HG02588 (cell line): ENCODE data around the gene B3GAT1.

Experiments used
- ATAC-seq: cut with Tn5 transposase; IDR thresholded peaks from one replicate; pipeline ENCODE4 v1.9.1; 2021; ENCODE audit warnings: mild to moderate bottlenecking, moderate library complexity; ENCODE audit not compliant: unreplicated experiment

The B3GAT1 gene

GRCh38 chr11:134413043-134413825, 1.2 kb upstream of the B3GAT1 start:
- ATAC-seq = no peak

DNA sequence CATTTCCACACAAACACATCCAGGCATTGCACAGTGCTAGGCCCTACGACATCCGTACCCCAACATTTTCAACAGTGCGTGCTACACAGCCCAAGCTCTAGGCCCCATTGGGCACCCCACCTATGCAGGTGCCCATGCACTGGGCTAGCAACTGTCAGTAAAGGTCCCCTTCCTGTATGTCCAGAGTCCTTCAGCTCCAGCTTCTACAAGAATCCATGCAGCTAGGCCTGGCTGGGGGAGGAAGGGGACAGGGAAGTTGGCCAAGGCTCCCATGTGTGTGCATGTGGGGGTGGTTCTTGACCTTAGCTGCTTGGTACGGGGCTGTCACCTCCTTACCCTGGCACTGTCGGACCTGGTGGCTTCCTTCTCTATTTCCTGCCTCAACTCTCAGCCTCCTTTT, 1.3 kb downstream of the B3GAT1 start:
- no peak for ATAC-seq

DNA sequence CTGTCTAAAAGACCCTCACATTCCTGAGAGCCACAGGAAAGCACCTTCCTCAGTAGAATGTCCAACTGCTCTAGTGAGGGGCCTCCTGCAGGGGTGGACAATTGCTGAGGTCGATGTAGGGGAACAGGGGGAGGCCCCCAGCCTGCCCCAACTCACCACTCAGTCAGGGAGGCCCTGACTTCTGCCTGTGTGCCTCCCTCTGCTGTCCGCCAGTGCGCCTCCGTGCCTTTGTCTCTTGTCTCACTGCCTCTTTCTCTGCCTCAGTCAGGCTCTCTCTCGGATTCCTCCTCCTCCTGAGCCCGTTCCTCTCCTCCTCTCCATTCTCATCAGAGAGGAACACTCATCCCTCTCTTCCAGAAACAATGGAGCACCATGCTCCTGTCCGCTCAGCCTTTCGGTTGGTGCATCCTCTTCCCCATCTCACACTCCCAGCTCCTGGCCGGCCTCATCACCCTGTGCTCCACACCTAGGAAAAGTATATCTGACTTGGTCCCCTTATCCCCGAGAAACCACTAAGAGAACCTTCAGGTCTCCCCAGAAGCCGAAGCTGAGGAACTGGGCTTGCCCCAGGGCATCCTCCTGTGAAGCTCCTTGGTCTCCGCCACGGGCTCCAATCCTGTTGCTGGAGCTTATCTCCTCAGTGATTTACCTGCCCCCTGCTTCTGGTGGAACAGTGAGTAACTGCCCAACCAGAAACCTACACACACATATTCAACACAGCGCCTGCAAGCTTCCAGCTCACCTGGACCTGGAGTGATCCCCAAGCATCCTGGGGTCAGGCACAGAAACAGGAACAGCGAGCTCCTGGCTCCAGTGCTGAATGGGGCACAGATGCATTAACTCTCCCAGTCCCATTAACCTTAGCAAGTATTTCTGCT, 2.3 kb downstream of the B3GAT1 start:
- ATAC-seq = no peak

- ATAC-seq = no peak
These were observed 4.1 kb downstream of the B3GAT1 start for GRCh38 chr11:134407923-134408322.

DNA sequence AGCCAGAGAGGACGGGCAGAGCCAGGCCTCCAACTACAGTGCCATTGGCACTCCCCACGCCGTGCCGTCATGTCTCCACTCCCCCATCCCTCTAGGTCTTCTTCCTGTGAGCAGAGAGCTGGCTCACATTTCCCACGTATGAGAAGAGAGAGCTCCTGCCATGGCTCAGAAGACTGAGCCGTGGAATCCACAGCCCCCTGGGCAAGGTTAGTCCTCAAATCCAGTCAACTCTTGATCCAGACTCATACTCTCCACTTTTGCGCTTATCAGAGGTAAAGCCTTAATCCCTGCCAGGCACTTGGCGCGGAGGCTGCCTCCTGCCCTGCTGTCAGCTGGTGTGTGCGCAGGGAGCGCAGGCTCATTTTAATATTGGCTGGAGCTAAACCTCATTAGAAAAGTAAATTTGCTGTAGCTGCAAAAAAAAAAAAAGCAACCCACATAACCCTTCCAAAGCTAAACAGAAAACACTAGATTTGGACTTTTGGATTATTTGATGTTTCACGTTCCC, 4.7 kb downstream of the B3GAT1 start:
- ATAC-seq = no peak

GRCh38 chr11:134406264-134407185, 5.5 kb downstream of the B3GAT1 start:
- ATAC-seq = no peak

DNA sequence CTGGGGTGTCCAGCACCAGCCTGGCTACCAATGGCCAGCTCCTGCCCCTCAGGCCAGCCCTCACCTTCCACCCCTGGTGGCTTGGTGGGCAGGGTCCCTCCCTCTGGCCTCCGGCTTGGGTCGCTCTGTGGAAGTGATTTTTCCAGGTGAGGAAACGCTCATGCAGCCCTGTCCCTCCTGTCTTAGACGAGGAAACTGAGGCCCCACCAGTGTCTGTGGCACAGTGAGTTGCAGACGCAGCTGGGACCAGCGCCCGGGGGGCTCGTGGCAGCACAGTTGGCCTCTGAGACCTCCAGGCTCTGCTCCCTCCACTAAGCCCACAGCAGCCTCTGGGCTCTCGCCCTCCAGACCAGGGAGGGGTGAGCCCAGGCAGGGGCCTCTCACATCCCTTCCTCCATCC, 6.2 kb downstream of the B3GAT1 start:
- no peak for ATAC-seq

- ATAC-seq = no peak
These were observed 6.6 kb downstream of the B3GAT1 start for GRCh38 chr11:134405436-134405835.

DNA sequence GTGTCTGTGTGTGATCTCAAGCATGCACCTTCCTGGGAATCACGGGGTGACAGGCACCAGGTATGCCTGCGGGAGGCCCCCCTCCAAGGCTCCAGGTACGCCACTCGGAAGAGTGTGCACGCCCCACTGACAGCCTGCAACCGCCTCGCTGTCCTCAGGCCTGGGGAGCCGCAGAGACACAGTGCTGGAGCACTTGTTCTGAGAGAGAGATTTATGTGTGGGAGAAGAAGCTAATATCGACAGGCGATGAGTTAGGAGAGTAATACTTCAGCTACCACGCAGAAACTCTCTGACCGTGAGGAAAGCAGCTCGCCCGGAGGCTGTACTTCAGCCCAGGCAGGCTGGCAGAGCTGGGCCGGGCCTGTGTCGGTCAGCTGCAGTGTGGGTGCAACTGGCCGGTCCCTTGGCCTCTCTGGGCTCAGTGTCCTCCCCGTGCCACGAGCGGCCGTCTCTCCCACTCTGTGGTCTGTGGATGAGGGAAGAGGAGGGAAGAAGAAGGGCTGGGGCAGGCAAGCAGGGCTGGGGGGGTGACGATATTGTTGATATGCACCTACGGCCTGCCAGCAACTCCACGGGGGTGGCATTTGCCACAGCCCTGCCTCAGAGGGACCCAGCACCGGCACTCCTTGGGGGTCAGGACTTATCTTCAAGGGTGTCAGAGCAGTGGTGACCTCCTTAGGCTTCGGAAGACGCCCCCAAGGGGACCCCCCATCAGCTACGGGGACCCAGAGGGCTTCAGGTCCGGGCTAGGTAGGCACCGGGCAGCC, 7.3 kb downstream of the B3GAT1 start:
- no peak for ATAC-seq

- no peak for ATAC-seq
These were observed 9.1 kb downstream of the B3GAT1 start for GRCh38 chr11:134402910-134403309.

GRCh38 chr11:134401825-134402809, 9.9 kb downstream of the B3GAT1 start:
- ATAC-seq = no peak

DNA sequence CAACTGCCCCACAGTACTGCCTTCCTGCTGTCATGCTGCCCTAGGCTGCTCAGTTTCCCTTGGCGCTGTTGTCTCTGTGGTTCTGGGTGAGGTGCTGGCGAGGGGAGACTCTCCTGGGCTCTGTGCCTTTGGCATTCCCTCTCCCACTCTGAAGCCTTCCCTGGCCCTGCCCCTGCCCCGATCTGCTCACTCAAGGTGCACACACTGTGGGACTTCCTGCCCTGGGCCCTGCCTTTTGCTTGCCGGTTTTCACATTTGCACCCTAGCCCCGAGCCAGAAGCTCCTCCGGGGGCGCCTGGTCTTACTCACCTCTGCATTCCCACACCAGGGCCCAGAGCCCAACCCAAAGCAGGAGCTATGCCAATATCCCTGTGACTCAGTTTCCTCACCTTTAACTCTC, 12.0 kb downstream of the B3GAT1 start:
- ATAC-seq = no peak

DNA sequence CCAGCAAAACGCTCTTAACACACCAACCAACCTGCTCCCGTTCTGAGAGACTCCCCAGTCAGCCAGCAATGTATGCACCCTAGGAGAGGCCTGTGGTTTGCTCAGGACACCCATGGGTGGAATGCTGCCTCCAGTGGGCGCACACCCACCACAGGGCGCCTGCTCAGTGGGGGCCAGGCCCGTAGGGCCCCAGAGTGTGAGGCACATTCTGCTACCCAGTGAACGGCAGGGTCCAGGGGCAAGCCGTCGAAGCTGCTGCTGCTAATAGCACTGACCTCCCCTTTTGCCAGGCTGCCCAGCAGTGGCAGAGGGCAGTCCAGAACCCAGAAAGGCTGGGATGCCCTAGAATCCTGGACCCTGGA, 12.8 kb downstream of the B3GAT1 start:
- no peak for ATAC-seq

- no peak for ATAC-seq
These were observed 13.3 kb downstream of the B3GAT1 start for GRCh38 chr11:134398644-134399292.

DNA sequence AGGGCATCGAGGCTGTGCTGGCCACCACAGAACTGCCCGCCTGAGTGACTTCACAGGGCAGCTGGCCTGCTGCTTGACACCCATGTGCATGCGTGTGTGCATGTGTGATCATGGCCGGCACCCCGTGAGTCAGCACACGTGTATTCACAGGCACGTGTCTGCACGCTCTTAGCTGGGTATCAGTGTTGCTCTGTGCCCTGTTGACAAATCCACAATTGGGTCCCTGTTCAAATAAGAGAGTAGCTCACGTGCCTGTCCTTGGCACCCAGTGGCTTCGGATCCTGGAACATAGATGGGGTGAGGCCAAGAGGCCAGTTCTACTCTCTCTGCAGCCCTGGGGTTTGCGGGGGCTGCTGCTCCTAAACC, 14.0 kb downstream of the B3GAT1 start:
- no peak for ATAC-seq

DNA sequence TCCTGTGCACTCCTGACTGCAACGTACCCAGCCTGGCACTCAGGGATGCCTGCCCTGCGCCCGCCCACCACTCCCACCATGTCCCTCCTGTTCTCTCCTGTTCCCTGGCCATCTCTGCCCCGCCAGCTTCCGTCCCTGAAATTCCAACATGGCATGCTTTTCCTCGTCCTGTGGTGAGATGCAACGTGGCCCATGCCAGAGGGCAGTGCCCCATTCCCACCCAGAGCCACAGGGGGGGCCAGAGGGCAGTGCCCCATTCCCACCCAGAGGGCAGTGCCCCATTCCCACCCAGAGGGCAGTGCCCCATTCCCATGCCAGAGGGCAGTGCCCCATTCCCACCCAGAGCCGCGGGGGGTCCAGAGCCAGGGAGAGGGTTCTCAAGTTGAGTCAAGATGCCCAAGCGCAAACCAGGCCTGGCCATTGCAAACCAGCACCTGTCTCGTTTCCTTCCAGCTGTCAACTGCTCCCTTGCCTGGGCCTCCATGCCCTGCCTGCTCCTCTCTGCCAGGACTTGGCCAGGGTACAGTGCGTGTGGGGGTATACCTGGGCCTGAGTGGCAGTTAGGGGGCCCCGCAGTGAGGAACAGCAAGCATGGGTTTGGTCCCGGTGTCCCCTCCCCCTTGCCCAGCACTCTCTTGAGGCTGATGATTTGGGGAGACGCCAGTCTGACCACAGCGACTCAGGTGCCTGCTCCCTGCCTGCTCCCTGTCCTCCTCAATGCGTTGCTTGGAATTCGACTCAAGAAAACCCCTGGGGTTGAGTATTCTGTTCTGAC, 14.6 kb downstream of the B3GAT1 start:
- ATAC-seq = no peak

DNA sequence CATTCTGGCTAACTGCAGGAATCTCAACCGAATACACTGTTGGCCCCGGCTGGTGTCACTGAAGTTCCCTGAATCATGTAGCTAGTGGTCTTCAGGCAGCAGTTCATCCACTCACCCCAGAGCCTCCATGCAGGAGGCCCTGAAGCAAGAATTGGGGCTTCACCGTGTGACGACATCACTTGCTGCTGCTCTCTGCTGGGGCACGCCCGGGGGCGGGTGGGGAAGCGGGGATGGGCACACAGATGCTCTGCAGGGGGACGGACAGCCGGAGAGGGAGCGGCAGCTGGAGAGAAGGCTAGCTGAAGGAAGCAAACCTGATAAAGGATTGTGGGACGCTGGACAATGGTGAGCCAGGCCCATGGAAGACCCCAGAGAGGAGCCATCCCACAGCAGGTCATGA, 17.0 kb downstream of the B3GAT1 start:
- no peak for ATAC-seq

DNA sequence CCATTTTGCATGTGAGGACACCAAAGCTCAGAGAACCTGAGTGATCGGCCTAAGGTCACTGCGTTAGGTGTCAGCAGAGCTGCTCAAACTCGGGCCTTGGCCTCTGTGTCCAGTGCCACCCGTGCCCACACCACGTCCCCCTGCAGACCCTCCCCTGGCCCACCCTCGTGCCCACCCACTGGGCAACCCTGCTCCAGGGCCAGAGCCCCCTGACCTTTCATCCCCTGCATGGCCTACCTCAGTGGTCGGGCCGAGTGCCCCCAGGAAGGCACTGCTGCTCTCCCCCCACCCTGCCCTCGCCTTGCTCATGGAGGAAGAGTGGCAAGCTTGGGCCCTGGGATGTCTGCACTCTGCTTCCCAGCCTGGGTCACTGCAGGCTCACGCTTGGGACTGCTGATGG, 17.7 kb downstream of the B3GAT1 start:
- no peak for ATAC-seq
